ENCODE measurements around the gene ADAM22.

Gene ADAM22

GRCh38 chr7:88041583-88041982, 107.5 kb downstream of the ADAM22 start:
- DNase-seq (ENCODE audit: low spot score): peak; percentile 63

GRCh38 chr7:88042157-88042556, 108.1 kb downstream of the ADAM22 start:
- DNase-seq (ENCODE audit: low spot score): no peak

DNA sequence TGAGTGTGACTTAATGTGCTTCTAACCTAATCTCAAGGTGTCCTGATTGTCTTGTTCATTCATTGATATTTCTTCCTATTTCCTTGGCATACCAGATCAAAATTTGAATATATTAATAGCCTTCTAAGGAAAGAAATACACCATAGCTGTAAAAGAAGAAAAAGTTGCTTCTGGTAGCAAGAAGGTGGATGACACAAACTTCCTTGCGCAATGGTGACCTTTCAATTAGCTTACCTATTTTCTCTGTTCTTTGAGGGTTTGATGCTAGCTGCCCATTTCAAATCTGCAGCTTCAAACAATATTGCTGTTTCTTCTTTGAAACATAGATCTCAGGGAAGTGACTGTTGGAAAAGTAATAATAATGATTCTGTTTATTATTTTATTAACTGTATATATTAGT, 108.8 kb downstream of the ADAM22 start:
- DNase-seq (ENCODE audit: low spot score): no peak

DNA sequence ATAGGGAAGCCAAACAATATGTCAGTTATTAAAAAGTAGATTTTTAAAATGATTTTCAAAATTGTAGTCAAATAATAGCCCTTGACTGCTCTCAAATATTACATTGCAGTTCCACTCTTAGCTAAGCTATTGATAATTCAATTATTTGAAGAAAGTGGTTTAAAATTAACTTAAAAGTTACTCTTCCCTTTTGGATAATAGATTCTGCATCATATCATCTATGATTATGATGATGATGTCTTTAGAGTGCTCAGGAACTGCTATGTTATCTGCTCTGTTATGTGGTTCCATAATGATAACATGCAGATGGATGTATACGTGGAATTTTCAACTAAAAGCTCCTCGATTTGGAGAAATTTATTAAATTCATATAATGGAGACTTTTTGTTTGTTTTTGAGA, 110.0 kb downstream of the ADAM22 start:
- no peak for DNase-seq (ENCODE audit: low spot score)

DNA sequence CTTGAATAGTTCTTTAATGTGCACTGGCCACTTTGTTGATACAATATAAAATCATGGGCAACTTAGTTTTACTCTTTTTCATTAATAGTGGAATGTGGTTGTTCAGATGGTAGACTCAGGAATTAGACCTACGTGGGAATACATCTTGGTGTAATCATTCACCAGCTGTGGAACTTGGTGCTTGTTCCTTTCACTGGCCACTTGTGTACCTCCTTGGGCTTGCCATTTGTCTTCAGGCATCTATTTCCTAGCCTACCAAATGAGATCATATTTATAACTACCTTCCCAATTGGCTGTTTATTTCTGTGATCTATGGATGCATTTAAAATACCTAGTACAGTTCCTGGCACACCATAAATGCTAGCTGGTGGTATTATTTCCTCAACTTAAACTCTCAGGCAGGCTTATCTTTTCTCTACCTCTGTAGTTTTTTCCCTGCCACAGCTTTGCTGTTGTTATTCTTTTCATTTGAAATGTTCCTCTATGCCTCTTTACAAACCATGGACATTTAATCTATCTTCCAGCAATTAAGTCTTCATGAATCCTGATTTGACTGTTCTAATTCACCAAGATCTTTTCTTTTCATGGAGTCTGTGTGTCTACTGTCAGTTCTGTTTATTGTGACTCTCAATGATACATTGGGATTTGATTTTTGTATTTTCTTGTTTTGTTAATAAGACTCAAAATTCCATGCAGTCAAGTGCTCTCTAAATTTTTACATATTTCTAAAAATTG, 113.0 kb downstream of the ADAM22 start:
- no peak for DNase-seq (ENCODE audit: low spot score)

DNA sequence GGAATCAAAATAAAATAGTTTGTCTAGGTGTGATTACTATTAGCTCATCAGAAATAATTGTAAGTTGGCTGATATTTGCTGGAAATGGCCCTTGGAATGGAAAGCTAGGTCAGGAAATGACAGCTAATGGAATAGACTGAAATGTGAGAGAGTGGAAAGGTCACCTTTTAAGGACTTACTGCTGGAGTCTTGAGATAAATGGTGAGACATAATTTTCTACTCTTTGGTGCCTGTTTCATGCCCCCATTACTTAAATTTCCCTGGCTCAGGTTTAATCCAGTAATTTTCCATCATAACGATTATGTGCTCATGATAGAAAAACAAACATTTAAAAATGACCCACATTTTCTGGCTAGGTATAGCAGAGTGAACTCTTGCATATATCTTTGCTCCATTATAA, 123.6 kb downstream of the ADAM22 start:
- DNase-seq (ENCODE audit: low spot score): no peak

- DNase-seq (ENCODE audit: low spot score): no peak
These were observed 128.2 kb downstream of the ADAM22 start for GRCh38 chr7:88062238-88062637.

- no peak for DNase-seq (ENCODE audit: low spot score)
These were observed 135.0 kb downstream of the ADAM22 start for GRCh38 chr7:88069093-88069492.

GRCh38 chr7:88071994-88072714, 138.1 kb downstream of the ADAM22 start:
- DNase-seq (ENCODE audit: low spot score): no peak

GRCh38 chr7:88072715-88073055, 138.6 kb downstream of the ADAM22 start:
- no peak for DNase-seq (ENCODE audit: low spot score)

DNA sequence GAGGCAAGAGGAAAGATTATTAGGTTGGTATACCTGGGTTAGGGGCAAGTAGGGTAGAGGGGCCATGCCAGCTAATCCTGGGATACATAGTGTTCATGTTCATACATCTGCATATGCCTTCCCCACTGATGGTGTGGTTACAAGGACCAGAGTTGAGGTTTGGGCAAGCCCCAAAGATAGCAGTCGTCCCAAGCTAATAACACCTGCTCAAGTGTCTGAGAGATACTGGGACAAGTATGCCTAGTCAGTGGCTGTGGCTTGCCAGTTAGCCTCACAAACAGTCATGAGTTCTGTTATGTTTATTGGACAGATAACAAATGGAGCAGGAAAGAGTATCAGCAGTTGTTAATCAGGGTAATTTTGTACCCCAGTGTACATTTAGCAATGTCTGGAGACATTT, 139.6 kb downstream of the ADAM22 start:
- no peak for DNase-seq (ENCODE audit: low spot score)

DNA sequence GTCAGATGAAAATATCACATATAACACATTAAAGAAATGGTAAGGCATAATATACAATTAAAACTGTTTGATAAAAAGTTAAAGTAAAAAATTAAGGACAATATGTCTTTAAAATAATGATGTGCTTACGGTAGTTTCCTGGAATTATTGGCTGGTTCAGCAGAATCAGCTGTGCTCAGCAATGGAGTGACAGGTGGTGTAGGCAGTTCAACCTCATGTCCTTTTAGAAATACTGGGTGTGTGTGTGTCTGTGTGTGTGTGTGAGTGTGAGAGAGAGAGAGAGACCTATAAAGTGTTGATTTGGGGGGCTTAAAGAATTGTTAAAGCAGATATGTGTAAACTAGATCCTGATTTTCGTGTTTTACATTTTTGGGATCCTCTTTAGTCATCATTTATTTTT, 141.2 kb downstream of the ADAM22 start:
- DNase-seq (ENCODE audit: low spot score): no peak

GRCh38 chr7:88083883-88084282, 149.8 kb downstream of the ADAM22 start:
- no peak for DNase-seq (ENCODE audit: low spot score)

GRCh38 chr7:88089561-88089960, 155.5 kb downstream of the ADAM22 start:
- DNase-seq (ENCODE audit: low spot score): no peak

- no peak for DNase-seq (ENCODE audit: low spot score)
These were observed 156.2 kb downstream of the ADAM22 start for GRCh38 chr7:88090240-88090639.

DNA sequence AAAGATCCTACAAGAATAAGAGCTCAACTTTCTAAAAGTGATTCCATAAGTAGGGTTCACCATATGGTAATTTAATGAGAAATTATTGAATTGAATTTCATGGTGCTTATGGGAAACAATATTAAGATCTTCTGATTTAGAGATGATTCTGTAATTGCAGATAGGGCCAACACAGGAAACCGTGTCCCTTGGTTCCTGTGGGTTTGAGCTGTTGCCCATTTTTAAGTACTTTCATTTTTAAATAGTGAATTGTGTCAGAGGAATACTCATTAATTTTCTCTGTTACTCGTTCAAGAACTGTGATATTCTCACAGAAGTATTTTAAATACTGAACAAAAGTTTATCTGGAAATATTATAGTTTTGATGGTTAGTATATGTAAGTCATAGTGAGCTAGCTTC, 156.6 kb downstream of the ADAM22 start:
- no peak for DNase-seq (ENCODE audit: low spot score)

GRCh38 chr7:88091988-88092675, 158.1 kb downstream of the ADAM22 start:
- DNase-seq (ENCODE audit: low spot score): peak; percentile 83

GRCh38 chr7:88092676-88092999, 158.6 kb downstream of the ADAM22 start:
- no peak for DNase-seq (ENCODE audit: low spot score)

DNA sequence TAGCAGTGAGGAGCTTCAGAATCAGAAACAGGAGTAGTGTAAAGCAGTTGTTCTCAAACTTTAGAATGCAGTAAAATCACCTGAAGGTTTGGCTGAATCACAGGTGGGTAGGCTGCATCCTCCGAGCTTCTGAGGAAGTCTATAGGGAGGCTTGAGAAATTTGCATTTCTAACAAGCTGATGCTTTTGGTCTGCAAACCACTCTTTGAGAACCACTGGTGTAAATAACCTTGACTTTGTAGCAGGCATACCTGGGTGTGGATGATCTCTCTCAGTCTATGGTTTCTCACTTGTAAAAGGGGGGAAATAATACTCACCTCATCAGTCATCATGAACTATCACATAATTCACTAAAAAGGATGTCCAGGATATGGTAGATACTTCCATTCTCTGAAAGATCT, 167.7 kb downstream of the ADAM22 start:
- DNase-seq (ENCODE audit: low spot score): no peak

DNA sequence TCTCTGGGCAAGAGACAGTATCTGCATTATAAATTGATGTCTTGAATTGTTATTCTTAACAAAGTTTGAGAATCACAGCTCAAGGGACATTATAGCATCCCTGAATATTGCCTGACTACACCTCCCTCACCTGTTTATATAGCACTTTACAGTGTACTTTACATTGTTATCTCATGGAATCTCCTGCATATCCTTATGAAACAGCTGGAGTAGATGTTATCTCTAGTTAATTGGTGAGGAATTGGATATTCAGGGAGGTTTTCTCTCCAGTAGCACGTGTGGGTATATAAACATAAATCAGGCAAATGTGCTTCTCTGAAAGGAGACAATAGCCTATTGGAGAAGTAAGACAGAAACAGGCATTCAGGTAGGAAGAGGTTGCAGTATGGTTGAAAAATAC, 168.6 kb downstream of the ADAM22 start:
- DNase-seq (ENCODE audit: low spot score): peak; percentile 44

DNA sequence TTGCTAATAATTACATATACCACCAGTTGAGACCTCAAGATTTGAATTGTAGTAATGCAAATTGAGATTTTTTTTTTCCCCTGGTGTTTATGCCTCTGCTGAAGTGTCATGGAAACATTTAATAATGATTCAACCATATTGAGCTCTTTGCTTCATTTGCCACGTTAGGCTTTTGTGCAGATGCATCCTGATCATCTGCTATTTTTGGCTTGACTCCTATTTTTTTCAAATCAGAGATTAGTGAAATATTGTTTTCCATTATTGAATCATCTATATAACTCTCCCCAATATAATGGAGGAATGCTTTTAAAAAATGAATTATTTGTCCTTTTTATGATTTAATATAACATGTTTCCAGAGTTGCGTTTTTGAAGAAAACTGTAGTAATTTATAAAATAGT, 170.7 kb downstream of the ADAM22 start:
- DNase-seq (ENCODE audit: low spot score): no peak

DNA sequence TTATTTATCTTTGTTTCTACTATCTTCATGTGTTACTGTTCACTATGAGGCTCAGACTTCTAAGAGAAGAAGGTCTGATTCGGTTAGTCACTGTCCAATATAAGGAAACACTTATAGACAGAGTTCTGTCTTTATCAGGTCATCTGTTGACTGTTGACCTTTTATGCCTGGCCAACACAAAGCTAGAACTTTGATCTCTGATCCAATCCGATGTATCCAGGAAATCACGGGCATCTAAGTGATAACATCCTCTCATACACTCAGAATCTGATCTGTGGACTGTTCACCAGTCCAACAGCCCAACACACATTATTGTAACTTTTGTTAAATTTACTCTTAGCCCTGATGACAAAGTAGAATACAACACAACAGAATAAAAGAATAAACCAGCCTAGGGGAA, 171.2 kb downstream of the ADAM22 start:
- DNase-seq (ENCODE audit: low spot score): no peak

- DNase-seq (ENCODE audit: low spot score): no peak
These were observed 172.4 kb downstream of the ADAM22 start for GRCh38 chr7:88106434-88106833.
